ENCODE measurements around the gene TRIM45. TPM values are rescaled to one million over a fixed set of nuclear protein-coding genes. Genes with fewer than 3 reads are reported as not detected.
A peak's percentile ranks its signal among the peaks of the same experiment; 100 is the strongest.
"Not testable (repeated sequence)": the region's sequence is repeated elsewhere in the genome, so short reads cannot be mapped to it uniquely, and the experiment has no call there.

TRIM45 gene
- total RNA-seq, 1 donor from 2014 or later = 1.1 TPM

DNA sequence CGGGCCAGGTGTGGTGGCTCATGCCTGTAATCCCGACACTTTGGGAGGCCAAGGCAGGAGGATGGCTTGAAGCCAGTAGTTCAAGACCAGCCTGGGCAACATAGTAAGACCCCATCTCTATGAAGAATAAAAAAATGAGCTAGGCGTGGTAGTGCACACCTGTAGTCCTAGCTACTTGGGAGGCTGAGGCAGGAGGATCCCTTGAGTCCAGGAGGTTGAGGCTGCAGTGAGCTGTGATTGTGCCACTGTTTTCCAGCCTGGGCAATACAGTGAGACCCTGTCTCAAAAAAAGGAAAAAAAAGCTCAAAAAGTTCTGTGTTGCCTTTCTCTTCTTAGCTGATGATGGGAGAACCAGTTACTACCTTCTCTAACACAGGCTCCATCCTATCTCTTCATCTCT is 19.7 kb downstream of the TRIM45 start:
- not testable (repeated sequence) for DNase-seq (ENCODE audit: low read depth, low spot score)

- DNase-seq (ENCODE audit: low read depth, low spot score) = no peak
Measured at GRCh38 chr1:117101334-117101733, 20.2 kb downstream of the TRIM45 start.

GRCh38 chr1:117098287-117098890 is 23.2 kb downstream of the TRIM45 start:
- no peak for DNase-seq (ENCODE audit: low read depth, low spot score)

GRCh38 chr1:117097443-117097842 is 24.1 kb downstream of the TRIM45 start:
- DNase-seq (ENCODE audit: low read depth, low spot score) = no peak

DNA sequence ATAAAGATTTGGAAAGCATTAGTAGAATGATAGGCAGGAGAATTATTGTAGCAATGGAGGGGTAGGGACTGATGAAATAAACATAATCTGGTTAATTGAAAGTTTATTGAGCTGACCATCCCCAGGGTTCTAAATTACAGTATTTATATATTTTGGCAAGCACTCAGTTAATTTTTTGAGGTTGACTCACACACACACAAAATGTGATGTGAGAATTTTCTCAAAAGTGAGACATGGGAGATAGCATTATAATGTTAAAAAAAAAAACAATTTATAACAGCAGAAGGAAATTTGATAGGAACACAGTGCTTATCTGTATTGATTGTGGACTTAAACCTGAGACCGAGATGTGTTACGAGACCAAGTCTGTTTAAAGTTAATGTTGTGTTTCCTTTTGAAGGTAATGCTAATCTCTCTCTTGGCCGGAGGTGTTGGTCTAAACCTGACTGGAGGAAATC is 24.6 kb downstream of the TRIM45 start:
- no peak for DNase-seq (ENCODE audit: low read depth, low spot score)

GRCh38 chr1:117094841-117095604 is 26.5 kb downstream of the TRIM45 start:
- no peak for DNase-seq (ENCODE audit: low read depth, low spot score)

DNA sequence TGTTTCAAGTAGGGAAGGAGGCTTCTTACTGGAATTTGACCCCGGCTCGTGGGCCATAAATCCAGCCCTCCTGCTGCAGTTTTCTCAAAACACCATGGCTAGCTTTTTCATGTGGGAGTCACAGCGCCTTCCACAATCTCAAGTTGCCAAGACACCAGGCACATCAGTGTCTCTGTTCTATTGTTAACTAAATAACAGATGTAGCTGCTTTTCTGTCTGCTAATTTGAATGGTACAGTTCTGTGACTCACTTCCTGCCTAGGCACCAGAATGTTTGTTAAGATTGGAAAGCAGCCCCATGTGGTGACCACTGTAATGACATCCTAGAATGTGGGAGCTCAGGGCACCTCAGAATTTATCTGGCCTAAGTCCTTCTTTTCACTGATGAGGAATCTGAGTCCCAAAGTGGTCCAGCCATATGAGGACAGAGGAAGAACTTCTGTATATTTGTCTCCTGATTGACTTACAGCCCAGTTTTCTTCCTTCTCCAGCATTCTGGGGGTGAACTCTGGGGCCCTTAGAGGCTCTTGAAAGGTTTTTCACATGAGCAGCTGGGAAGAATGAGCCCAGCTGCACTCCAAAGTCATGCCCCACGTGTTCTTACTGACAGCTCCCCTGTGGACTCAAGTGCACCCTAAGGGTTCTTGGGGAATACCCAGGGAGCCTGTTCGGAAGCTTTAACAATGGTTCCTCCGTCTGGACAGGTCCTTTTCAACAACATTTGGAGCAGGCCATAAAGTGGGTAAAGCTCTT is 27.5 kb downstream of the TRIM45 start:
- DNase-seq (ENCODE audit: low read depth, low spot score) = peak; percentile 60

DNA sequence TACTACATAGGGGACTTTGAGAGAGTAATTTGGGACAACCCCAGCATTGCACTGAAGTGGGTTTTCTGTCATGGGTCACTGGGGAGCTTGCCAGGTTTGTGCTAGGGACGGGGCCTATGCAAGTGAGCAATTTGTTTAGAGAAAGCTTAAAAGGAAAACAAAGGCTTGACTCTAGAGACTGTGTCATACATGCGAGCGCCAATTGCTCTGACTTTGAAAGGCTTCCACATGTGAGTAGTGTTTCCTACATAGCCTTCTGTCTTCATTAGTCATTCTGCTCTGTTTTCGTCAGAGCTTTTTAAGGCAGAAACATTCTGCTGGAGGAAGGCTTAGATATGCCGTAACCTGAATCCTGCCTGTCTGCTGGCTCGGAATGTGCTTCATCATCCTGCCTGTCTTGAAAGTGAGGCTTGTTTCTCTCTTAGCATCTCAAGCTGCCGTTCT is 28.4 kb downstream of the TRIM45 start:
- DNase-seq (ENCODE audit: low read depth, low spot score) = peak; percentile 92

DNA sequence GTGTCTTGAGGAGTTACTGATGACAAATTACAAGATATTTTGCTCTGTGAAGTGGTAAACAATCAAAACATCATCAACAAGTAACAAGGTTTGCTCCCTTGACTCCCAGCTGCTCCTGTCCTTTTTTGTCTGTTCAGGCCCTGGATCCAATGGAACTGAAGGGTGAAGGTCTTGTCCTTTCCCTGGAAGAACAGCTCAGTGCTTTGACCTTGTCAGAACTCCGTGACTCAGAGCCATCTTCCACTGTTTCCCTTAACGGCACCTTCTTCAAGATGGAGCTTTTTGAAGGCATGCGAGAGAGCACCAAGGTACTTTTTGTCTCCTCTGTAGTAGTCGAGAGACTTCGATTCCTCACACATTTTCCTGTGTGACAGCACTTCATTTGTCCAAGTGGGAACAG is 29.0 kb downstream of the TRIM45 start:
- DNase-seq (ENCODE audit: low read depth, low spot score) = no peak

GRCh38 chr1:117089996-117090395 is 31.6 kb downstream of the TRIM45 start:
- DNase-seq (ENCODE audit: low read depth, low spot score) = no peak

GRCh38 chr1:117087686-117088085 is 33.9 kb downstream of the TRIM45 start:
- DNase-seq (ENCODE audit: low read depth, low spot score) = no peak

- DNase-seq (ENCODE audit: low read depth, low spot score) = no peak
Measured at GRCh38 chr1:117084231-117084630, 37.3 kb downstream of the TRIM45 start.

DNA sequence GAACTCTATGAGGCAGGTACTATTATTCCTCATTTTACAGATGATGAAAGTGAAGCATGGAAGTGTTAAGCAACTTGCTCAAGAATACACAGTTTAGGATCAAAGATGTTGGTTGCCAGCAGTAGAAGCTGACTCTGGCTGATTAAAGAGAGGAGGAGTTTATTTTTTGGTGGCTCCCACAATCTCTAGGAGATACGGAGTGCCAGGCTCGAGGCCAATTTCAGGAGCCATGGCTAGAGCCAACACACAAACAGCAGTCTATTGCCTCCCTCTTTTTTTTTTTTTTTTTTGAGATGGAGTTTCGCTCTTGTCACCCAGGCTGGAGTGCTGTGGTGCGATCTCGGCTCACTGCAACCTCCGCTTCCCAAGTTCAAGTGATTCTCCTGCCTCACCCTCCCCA is 41.8 kb downstream of the TRIM45 start:
- DNase-seq (ENCODE audit: low read depth, low spot score) = no peak

- DNase-seq (ENCODE audit: low read depth, low spot score) = peak; percentile 68
Measured at GRCh38 chr1:117077267-117077666, 44.3 kb downstream of the TRIM45 start.

DNA sequence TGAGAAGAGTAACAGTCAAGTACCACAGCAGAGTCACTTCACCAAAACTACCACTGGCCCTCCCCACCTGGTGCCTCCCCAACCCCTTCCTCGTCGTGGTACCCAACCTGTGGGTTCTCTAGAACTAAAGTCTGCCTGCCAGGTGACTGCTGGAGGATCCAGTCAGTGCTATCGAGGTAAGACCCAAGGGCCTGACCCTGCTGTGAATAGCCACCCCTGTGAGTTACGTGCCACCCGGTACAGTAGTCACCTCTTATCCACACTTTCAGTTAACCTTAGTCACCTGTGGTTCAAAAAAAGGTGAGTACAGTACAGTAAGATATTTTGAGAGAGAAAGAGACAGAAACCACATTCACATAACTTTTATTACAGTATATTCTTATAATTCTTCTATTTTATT is 44.9 kb downstream of the TRIM45 start:
- DNase-seq (ENCODE audit: low read depth, low spot score) = no peak

GRCh38 chr1:117070124-117070523 is 51.4 kb downstream of the TRIM45 start:
- no peak for DNase-seq (ENCODE audit: low read depth, low spot score)

- DNase-seq (ENCODE audit: low read depth, low spot score) = no peak
Measured at GRCh38 chr1:117069220-117069844, 52.2 kb downstream of the TRIM45 start.

DNA sequence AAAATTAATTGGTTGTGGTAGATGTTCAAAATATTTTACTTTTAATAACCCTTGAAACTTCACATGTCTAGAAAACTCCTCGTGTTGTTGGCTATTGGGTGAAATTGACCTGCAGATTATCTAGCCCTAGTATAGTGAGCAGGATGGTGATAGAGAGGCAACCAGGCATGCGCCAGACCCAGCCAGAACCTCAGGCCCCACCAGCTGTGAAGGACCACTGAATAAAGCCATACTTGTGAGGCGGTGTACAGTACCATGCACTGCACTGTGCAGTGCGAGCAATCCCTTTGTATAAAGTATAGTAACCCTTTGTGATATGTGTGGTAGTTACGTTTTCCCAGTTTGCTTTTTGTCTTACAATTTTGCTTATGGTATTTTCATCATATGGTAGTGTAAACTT is 53.0 kb downstream of the TRIM45 start:
- DNase-seq (ENCODE audit: low read depth, low spot score) = no peak

DNA sequence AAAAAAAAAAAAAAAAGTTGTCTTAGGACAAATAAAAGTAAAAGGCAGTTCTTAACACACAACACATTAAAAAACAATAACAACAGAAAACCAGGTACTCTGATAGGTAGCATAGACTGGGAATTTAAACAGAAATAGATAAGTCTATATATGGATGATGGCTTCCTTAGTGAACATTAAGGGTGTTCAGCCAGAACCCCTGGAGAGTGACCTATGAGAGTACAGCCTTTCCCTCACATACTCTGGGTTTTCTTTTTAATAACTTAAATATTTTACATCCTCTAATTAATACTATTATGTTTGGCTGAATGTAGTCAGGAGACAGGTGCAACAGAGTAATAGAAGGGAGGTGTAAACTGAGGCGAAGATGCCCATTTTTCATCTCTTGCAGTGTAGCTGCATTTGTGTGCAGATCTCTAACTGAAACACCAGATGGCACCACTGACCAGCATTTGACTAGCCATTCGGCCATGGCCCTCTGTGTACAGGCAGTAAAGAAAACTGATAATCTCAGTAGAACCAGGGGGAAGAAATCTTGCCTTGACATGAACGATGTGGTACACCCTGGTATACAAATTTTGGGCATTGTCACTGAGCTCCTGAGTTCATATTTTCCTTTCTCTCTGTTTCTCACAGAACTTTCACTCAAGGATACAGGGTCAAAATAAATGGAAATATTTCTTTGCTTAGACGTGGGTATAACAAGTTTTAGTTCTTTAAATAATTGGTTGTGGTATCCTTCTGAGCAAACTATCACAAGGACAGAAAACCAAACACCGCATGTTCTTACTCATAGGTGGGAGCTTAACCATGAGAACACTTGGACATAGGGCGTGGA is 53.8 kb downstream of the TRIM45 start:
- no peak for DNase-seq (ENCODE audit: low read depth, low spot score)

DNA sequence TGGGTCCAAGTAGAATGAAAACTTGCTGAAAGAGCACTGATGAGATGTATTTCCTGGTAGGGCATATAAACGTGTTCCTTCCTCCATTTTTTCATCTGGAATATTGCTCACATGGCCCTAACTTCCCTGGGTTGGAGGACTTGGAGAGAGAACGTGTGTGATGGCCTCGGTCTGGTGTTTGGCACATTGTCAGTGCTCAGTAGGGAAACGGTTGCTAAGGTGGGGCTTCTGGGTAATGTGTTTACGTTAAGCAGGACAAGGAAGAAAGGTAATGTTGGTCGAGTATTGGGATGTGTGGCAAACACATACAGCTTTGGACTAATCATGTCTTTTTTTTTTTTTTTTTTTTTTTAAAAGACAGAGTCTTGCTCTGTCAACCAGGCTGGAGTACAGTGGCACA is 55.2 kb downstream of the TRIM45 start:
- DNase-seq (ENCODE audit: low read depth, low spot score) = no peak

DNA sequence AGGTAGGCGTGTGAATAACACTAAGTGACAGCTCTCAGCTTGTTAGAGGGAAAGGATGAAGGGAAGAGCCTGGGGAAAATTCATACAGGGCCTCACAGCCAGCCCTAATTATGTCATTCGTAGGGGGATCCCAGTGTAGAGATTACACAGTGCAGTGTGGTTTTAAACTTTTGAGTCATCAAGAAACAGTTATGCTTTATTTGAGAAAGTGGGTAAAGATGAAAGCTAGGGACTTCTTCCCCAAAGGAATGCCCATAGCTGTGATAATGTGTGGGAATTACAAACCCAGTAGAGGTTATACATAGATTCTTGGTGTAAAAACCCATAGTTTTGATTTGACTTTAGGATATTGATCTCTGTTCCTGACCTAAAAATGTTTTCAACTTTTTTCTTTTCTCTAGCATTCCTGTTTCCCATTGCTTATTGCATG is 59.5 kb downstream of the TRIM45 start:
- DNase-seq (ENCODE audit: low read depth, low spot score) = no peak
